GM06990 (cell line): Measurements from ENCODE around the gene FAT1.

Source experiments
- DNase-seq: peaks from one replicate; pipeline ENCODE4 v3.0.0-alpha.2; 2011; ENCODE audit not compliant: insufficient read length; ENCODE audit errors: extremely low read depth
- H3K27me3 ChIP-seq: replicated peaks from 2 replicates; pipeline ENCODE4 v1.6.0; 2011; ENCODE audit warnings: low read length; ENCODE audit not compliant: control insufficient read depth, insufficient read depth
- H3K36me3 ChIP-seq: 2 replicates; pipeline ENCODE4 v1.5.1; 2011; ENCODE audit warnings: low read length; ENCODE audit not compliant: control insufficient read depth, insufficient read depth
- H3K4me3 ChIP-seq: replicated peaks from 2 replicates; pipeline ENCODE4 v1.5.1; 2011; ENCODE audit warnings: low read depth, mild to moderate bottlenecking, control low read depth, low read length
- TF ChIP-seq, protein P1 (sequence below): IDR thresholded peaks from 2 replicates; pipeline ENCODE4 v1.5.1; 2011; ENCODE audit warnings: low read length, control low read depth, mild to moderate bottlenecking, inconsistent platforms; ENCODE audit not compliant: insufficient read depth, poor library complexity, severe bottlenecking

FAT1 gene

DNA sequence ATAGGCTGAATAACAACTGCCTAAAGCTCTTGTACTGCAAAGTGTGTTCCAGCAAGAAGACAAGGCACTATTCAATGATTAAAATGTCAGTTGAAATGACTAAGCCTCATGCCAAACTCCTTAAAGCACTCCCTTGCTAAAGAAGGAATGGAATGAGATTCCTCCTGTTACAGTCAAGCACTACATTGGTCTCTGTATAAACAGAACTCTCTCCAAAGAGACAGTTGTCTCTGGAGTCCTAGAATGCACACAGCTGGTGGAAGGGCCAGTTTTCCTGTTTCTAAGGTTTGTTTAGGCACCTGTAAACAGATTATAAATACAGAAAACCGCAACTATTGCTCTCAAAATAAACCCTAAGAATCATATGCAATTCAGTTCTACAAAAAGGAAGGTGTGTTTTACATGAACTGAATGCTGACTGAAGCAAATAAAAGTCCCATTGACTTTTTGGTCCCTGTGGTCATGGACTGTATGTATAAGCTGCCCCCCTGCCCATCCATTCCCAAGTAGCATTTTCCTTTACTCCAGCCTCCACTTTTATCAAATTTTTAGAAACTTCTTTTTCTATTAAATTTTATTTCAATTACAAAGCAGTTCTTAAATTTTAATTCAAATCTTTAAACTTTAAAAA lies 47.0 kb downstream of the FAT1 start:
- no peaks in the 10 kb centered on the region for H3K36me3 ChIP-seq
- DNase-seq: no peak
- no peak overlapping the region for H3K4me3 ChIP-seq
- TF ChIP-seq, protein P1, sequence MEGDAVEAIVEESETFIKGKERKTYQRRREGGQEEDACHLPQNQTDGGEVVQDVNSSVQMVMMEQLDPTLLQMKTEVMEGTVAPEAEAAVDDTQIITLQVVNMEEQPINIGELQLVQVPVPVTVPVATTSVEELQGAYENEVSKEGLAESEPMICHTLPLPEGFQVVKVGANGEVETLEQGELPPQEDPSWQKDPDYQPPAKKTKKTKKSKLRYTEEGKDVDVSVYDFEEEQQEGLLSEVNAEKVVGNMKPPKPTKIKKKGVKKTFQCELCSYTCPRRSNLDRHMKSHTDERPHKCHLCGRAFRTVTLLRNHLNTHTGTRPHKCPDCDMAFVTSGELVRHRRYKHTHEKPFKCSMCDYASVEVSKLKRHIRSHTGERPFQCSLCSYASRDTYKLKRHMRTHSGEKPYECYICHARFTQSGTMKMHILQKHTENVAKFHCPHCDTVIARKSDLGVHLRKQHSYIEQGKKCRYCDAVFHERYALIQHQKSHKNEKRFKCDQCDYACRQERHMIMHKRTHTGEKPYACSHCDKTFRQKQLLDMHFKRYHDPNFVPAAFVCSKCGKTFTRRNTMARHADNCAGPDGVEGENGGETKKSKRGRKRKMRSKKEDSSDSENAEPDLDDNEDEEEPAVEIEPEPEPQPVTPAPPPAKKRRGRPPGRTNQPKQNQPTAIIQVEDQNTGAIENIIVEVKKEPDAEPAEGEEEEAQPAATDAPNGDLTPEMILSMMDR: no peak
- no peaks in the 10 kb centered on the region for H3K27me3 ChIP-seq

DNA sequence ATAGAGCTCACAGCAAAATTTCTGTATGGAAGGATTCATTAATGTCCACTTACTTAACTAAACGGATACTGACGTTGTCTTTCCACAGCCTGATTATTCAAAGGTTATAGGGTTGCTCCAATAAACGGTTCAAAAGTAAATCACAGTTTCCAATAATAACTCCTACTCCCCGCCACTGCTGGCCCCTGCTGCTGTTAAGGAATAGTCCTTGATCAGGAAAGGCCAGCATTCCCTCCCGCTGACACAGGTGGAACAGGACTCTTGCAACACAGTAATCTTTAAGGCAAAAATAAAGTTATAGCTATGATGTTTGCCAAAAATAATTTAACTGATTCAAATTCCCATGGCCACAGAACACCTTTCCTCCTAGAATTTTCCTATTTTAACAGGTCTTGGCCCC lies 53.9 kb downstream of the FAT1 start:
- Histone ChIP-seq H3K4me3 (no peak overlapping the region), H3K27me3 (no peaks in the 10 kb centered on the region), H3K36me3 (no peaks in the 10 kb centered on the region)
- TF ChIP-seq, protein P1: no peak
- DNase-seq: no peak

DNA sequence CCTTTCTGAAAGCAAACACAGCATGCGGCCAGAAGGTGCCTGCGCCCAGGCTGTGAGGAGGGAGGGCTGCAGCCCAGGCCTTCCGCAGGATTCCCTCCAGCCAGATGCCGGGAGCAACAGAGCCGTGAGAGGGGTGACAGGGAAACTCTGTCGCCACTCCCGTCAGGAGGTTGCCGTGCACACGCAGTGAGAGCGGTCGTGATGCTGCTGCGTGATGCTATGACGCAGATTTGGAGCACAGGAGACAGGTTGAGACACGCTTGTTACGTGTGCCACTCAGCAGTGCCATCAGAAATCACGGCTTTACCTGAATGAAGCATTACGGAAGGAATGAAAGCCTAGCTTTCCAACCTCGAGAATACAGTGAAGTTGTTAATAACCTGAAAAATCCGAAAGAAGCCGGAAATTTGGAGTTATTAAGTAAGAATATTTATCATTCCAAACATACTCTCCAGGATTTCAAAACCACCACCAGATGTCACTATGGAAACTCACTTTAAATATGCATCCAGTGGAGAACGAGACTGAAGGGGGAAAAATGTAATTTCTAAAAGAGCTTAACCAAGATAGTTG lies 54.4 kb downstream of the FAT1 start:
- no peak overlapping the region for H3K4me3 ChIP-seq
- TF ChIP-seq, protein P1: no peak
- no peaks in the 10 kb centered on the region for H3K27me3 ChIP-seq
- DNase-seq: no peak
- H3K36me3 ChIP-seq: no peaks in the 10 kb centered on the region

DNA sequence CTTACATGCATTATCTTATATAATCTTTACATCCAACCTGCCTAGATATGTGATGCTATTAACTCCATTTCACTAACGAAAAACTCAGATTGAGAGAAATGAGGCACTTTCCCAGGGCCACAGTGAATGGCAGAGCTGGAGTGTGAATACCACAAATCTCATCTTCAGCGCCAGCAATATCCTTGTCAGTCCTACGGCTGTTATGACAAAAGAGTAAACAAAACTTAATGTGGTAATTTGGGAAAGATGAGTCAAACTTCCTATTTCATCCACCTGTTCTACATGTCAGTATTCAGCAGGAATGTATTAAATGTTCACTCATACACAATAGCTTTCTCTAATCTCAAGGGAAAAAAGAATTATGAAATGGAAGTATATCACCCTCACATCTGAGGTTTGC lies 56.9 kb downstream of the FAT1 start:
- Histone ChIP-seq H3K27me3 (no peaks in the 10 kb centered on the region), H3K36me3 (no peaks in the 10 kb centered on the region), H3K4me3 (no peak overlapping the region)
- no peak for DNase-seq
- TF ChIP-seq, protein P1: no peak

DNA sequence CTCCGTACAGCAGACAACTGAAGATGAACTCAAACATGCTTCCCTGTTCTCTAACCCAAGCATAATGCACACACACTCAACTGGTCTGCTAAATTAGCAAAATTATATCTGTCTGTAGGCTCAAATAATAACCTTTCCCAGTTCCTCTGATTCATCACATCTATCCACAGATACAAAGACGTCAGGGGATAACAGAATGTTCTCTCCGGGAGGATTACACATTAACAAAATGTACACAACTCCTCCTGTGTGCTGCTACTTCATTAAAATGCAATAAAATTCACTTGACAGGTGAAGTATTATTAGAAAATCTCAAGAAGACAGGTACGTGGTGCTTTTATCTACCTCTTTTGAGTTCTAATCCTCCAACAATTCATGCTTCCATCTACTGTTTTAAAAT lies 57.4 kb downstream of the FAT1 start:
- no peak for DNase-seq

More for the DNA sequence above, 57.4 kb downstream of the FAT1 start:
- H3K4me3 ChIP-seq: no peak overlapping the region
- H3K27me3 ChIP-seq: no peaks in the 10 kb centered on the region
- TF ChIP-seq, protein P1: no peak
- H3K36me3 ChIP-seq: no peaks in the 10 kb centered on the region
